D721Med (cell line): ENCODE results near the gene HIRA.

ENCODE experiments used
- DNase-seq: peaks from one replicate; pipeline ENCODE4 v3.0.0; 2011; ENCODE audit warnings: low spot score; ENCODE audit not compliant: insufficient read length
- FAIRE-seq: peaks from 2 replicates; lab custom pipeline; 2011; peaks lifted over from hg19 to GRCh38; lab: Jason Lieb, UNC
- TF ChIP-seq, protein P1 (sequence below): IDR thresholded peaks from 2 replicates; pipeline ENCODE4 v1.5.1; 2012; ENCODE audit warnings: mild to moderate bottlenecking, control low read depth; ENCODE audit not compliant: insufficient read depth; ENCODE audit errors: missing control alignments

HIRA gene

DNA sequence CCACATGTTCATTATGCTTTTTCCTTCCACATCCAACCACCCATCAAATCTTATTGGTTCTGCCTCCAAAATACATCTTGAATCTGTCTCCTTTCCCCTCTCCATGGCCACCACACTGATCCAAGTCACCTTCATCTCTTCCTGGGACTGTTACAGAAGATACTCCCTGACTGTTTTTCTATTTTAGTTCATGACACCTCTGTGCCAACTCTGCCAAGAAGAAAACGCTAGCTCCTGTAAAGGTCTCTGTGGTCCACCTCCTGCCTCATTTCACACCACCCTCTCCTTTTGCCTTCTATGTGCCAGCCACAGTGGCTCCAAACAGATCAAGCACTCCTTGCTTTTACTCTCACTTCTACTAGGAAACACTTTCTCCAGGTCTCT lies 81.1 kb downstream of the HIRA start:
- no peak for DNase-seq
- TF ChIP-seq, protein P1, sequence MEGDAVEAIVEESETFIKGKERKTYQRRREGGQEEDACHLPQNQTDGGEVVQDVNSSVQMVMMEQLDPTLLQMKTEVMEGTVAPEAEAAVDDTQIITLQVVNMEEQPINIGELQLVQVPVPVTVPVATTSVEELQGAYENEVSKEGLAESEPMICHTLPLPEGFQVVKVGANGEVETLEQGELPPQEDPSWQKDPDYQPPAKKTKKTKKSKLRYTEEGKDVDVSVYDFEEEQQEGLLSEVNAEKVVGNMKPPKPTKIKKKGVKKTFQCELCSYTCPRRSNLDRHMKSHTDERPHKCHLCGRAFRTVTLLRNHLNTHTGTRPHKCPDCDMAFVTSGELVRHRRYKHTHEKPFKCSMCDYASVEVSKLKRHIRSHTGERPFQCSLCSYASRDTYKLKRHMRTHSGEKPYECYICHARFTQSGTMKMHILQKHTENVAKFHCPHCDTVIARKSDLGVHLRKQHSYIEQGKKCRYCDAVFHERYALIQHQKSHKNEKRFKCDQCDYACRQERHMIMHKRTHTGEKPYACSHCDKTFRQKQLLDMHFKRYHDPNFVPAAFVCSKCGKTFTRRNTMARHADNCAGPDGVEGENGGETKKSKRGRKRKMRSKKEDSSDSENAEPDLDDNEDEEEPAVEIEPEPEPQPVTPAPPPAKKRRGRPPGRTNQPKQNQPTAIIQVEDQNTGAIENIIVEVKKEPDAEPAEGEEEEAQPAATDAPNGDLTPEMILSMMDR: no peak
- FAIRE-seq: no peak

DNA sequence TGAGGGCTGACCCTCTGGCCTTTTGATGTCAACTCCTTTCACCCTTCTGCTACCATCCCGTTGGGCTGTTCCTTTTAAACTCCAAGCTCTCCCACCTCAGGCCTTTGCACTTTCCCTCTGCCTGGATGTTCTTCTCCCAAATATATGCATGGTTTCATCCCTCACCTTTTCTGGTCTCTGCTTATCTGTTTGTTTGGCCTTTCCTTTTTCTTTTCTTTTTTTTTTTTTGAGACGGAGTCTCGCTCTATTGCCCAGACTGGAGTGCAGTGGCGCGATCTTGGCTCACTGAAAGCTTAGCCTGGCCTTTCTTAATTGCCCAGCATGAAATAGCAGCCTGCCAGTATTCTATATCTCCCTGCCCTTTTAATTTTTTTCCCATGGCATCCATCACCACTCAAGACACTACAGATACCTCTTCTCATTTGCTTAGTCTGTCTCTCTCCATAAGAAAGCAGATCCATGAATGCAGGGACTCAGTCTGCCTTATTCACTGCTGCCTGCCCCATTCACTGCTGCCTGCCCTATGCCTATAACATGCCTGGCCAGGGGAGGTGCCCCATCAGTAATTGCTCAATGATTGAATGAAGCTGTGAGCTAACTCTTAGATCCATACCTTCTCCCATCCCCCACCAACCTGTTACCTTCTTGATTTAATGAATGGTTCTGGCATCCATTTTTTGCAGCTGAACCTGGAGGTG lies 81.6 kb downstream of the HIRA start:
- TF ChIP-seq, protein P1: no peak
- no peak for FAIRE-seq
- DNase-seq: no peak

DNA sequence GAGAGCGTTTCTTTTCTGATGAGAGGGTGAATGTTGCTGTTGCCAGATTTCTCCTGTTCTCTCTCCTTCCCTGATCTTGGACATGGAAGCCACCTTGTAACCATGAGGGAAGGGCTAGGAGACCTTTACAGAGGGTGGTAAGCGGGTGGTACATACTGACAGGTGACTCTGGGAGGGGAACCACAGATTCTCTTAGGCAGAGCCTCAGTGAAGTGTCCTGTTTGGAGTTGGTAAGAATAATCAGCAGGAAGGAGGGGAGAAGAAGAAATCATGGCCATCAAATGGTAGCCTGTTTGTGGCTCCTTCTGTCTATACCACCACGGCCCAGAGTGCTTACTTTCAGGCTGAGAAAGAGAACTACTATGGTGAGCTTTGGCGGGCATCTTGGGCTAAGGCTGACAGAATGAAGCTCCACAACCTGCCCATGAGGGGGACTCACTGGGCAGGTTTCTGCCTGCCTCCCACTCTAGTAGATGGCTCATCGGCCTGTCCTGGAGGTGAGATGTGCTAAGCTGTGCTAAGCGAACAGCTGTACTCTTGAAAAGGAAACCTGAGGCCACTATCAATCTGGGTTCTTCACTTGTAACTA lies 84.8 kb downstream of the HIRA start:
- DNase-seq (no peak), FAIRE-seq (no peak)
- TF ChIP-seq, protein P1: no peak

DNA sequence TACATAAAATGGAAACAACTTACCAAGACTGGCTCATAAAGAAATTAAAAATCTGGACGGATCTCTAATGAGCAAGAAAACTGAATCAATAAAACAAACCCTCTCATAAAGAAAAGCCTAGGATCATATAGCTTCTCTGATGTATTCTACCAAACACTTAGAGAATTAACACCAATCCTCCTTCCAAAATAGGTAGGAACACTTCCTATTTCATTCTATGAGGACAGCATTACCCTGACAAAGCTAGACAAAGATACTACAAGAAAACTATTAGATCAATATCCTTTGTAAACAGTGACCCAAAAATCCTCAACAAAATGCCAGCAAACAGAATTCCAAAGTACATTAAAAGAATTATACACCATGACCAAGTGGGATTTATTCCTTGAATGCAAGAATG lies 87.1 kb downstream of the HIRA start:
- no peak for FAIRE-seq
- DNase-seq: no peak
- TF ChIP-seq, protein P1: no peak

DNA sequence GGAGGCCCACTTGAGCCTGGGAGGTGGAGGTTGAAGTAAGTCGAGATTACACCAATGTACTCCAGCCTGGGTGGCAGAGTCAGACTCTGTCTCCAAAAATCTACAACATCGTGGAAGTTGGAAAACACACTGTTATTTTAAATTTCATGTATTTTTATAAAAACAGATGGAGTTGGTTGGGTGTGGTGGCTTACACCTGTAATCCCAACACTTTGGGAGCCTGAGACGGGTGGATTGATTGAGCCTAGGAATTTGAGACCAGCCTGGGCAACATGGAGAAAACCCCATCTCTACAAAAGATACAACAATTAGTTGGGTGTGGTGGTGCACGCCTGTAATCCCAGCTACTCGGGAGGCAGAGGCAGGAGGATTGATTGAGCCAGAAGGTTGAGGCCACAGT lies 88.1 kb downstream of the HIRA start:
- FAIRE-seq (no peak), DNase-seq (no peak)
- TF ChIP-seq, protein P1: no peak

DNA sequence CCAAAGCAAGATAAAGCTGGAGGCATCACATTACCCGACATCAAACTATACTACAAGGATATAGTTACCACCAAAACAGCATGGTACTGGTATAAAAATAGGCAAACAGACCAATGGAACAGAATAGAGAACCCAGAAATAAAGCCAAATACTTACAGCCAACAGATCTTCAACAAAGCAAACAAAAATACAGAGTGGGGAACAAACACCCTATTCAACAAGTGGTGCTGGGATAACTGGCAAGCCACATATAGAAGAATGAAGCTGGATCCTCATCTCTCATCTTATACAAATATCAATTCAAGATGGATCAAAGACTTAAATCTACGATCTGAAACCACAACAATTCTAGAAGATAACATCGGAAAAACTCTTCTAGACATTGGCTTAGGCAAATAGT lies 90.0 kb downstream of the HIRA start:
- DNase-seq: no peak
- no peak for FAIRE-seq
- TF ChIP-seq, protein P1: no peak

DNA sequence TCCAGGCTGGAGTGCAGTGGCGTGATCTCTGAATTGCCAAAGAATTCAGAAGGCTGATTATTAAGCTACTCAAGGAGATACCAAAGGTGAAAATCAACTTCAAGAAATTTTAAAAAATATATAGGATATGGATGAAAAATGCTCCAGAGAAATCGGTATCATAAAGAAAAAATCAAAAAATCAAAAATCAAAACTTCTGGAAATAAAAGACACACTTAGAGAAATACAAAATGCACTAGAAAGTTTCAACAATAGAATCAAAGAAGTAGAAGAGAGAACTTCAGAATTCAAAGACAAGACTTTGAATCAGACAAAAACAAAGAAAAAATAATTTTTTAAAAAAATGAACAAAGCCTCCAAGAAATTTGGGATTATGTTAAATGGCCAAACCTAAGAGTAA lies 94.4 kb downstream of the HIRA start:
- FAIRE-seq (no peak), DNase-seq (no peak)
- TF ChIP-seq, protein P1: no peak
